HepG2 (cell line): Measurements from ENCODE around the gene ZMYND8.

Experiments
- CBFB ChIP-seq: sonication (generic); formaldehyde crosslinking; IDR thresholded peaks from 2 replicates; pipeline ENCODE4 v1.4.0; 2020; ENCODE audit warnings: missing genetic modification reagents
- CTCF ChIP-seq: sonication (generic); formaldehyde crosslinking; IDR thresholded peaks from 2 replicates; pipeline ENCODE4 v1.5.0; 2020; ENCODE audit warnings: mild to moderate bottlenecking, missing genetic modification reagents, moderate library complexity
- NFYB ChIP-seq: sonication (generic); formaldehyde crosslinking; IDR thresholded peaks from 2 replicates; pipeline ENCODE4 v1.4.0; 2020; ENCODE audit warnings: missing genetic modification reagents
- POLR2AphosphoS5 ChIP-seq: IDR thresholded peaks from 2 replicates; pipeline ENCODE4 v1.6.1; 2012; ENCODE audit warnings: low read depth, low read length
- ZEB1 ChIP-seq: IDR thresholded peaks from 2 replicates; pipeline ENCODE4 v1.6.1; 2012; ENCODE audit warnings: mild to moderate bottlenecking, low read depth, inconsistent platforms; ENCODE audit not compliant: insufficient replicate concordance
- ZNF224 ChIP-seq: sonication (generic); formaldehyde crosslinking; IDR thresholded peaks from 2 replicates; pipeline ENCODE4 v1.5.0; 2020; ENCODE audit warnings: mild to moderate bottlenecking, missing genetic modification reagents
- ZSCAN20 ChIP-seq: sonication (generic); formaldehyde crosslinking; IDR thresholded peaks from 2 replicates; pipeline ENCODE4 v1.4.0; 2020; ENCODE audit warnings: missing genetic modification reagents, mild to moderate bottlenecking, borderline replicate concordance

GRCh38 chr20:47161411-47161810 lies 195.1 kb downstream of the ZMYND8 start:
- TF ChIP-seq ZNF224 (CRISPR knock-in tag) (no peak), POLR2AphosphoS5 (no peak), ZEB1 (no peak), CBFB (no peak), NFYB (CRISPR knock-in tag) (no peak), CTCF (CRISPR knock-in tag) (no peak), ZSCAN20 (no peak)
